H1 (cell line): Measurements from ENCODE around the gene IL1R1. TPM values are rescaled to one million over a fixed set of nuclear protein-coding genes. Genes with fewer than 3 reads are reported as not detected.

ENCODE experiments used
- CTCF ChIA-PET: fragments of 300-600 bp; sonication (Branson Sonifier 250); formaldehyde crosslinking; loops from one replicate; lab custom pipeline; 2021; ENCODE audit not compliant: partially characterized antibody; lab: Charles Lee
- POLR2A ChIA-PET: fragments of 300-600 bp; sonication (Branson Sonifier 250); formaldehyde crosslinking; loops from one replicate; lab custom pipeline; 2021; ENCODE audit warnings: inconsistent platforms; ENCODE audit not compliant: partially characterized antibody; lab: Charles Lee
- DNase-seq, 2 experiments: peaks; one replicate each; pipeline versions ENCODE4 v3.0.0 to v3.0.0-alpha.2; 2010 to 2022; ENCODE audit warnings: low spot score in 2 of 2, low read depth in 1 of 2, mixed read lengths in 1 of 2
- FAIRE-seq: peaks from 2 replicates; lab custom pipeline; 2011; peaks lifted over from hg19 to GRCh38; lab: Jason Lieb, UNC
- H2AFZ ChIP-seq: 2 replicates; pipeline ENCODE4 v1.8.1; 2012; ENCODE audit warnings: low read length, inconsistent platforms
- H2AK5ac ChIP-seq: 2 replicates; pipeline ENCODE4 v1.6.1; 2013; ENCODE audit warnings: low read depth, low read length
- H2BK120ac ChIP-seq: replicated peaks from 2 replicates; pipeline ENCODE3; 2013; ENCODE audit warnings: low read depth, low read length, inconsistent platforms
- H2BK12ac ChIP-seq: 2 replicates; pipeline ENCODE4 v1.6.1; 2013; ENCODE audit warnings: low read depth, low read length
- H2BK15ac ChIP-seq: 2 replicates; pipeline ENCODE4 v1.6.1; 2013; ENCODE audit warnings: low read length
- H2BK20ac ChIP-seq: 2 replicates; pipeline ENCODE4 v1.6.1; 2013; ENCODE audit warnings: low read length
- H2BK5ac ChIP-seq: 2 replicates; pipeline ENCODE4 v1.6.1; 2013; ENCODE audit warnings: low read depth, low read length
- H3K14ac ChIP-seq: 2 replicates; pipeline ENCODE4 v1.6.1; 2013; ENCODE audit warnings: inconsistent platforms; ENCODE audit not compliant: insufficient read length
- H3K18ac ChIP-seq: 2 replicates; pipeline ENCODE4 v1.6.1; 2013; ENCODE audit warnings: low read length; ENCODE audit errors: extremely low read depth
- H3K23ac ChIP-seq: 2 replicates; pipeline ENCODE4 v1.6.1; 2013; ENCODE audit warnings: inconsistent platforms; ENCODE audit not compliant: insufficient read length
- H3K23me2 ChIP-seq: 2 replicates; pipeline ENCODE4 v1.6.1; 2013; ENCODE audit warnings: low read depth, low read length
- H3K27ac ChIP-seq: 2 replicates; pipeline ENCODE4 v1.6.1; 2011; ENCODE audit warnings: low read depth, low read length, inconsistent platforms
- H3K27me3 ChIP-seq, 4 experiments: replicated peaks in 1 of 4; 1 replicate in 1 of 4; 2 replicates in 3 of 4; pipeline versions ENCODE4 v1.6.1 to v1.8.1; 2011 to 2013; ENCODE audit warnings: low read length in 3 of 4, mild to moderate bottlenecking in 3 of 4, inconsistent platforms in 2 of 4, mixed read lengths in 2 of 4, moderate library complexity in 1 of 4; ENCODE audit not compliant: control insufficient read depth in 3 of 4, insufficient read depth in 3 of 4; ENCODE audit errors: extremely low read depth in 1 of 4
- H3K36me3 ChIP-seq, 4 experiments: 2 replicates each; pipeline versions ENCODE4 v1.6.1 to v1.8.1; 2011 to 2013; ENCODE audit warnings: mild to moderate bottlenecking in 4 of 4, low read length in 3 of 4, moderate library complexity in 2 of 4, control low read depth in 1 of 4, inconsistent platforms in 1 of 4; ENCODE audit not compliant: insufficient read depth in 4 of 4, control insufficient read depth in 2 of 4
- H3K4ac ChIP-seq: replicated peaks from 2 replicates; pipeline ENCODE3; 2013; ENCODE audit warnings: low read length, low read depth, mixed read lengths, inconsistent platforms; ENCODE audit not compliant: insufficient read length
- H3K4me1 ChIP-seq, 4 experiments: replicated peaks in 1 of 4; 1 replicate in 1 of 4; 2 replicates in 3 of 4; pipeline versions ENCODE4 v1.6.1 to v1.8.1; 2011 to 2013; ENCODE audit warnings: low read length in 3 of 4, inconsistent platforms in 2 of 4, mixed read lengths in 1 of 4; ENCODE audit not compliant: insufficient read depth in 4 of 4, control insufficient read depth in 3 of 4
- H3K4me2 ChIP-seq, 2 experiments: 2 replicates each; pipeline versions ENCODE4 v1.6.1 to v1.8.1; 2011 to 2013; ENCODE audit warnings: low read depth in 2 of 2, low read length in 2 of 2, control low read depth in 1 of 2, inconsistent platforms in 1 of 2, mild to moderate bottlenecking in 1 of 2; ENCODE audit not compliant: insufficient read depth in 1 of 2
- H3K4me3 ChIP-seq, 4 experiments: fragments of 200-600, 300-600 bp in 1 of 4; sonication (generic), shearing (Covaris generic), sonication (Bioruptor Twin) in 1 of 4; 2 replicates each; pipeline versions ENCODE4 v1.5.1 to v1.8.1; 2011 to 2016; ENCODE audit warnings: low read length in 4 of 4, low read depth in 3 of 4, control low read depth in 2 of 4, inconsistent platforms in 2 of 4, mild to moderate bottlenecking in 2 of 4, mixed read lengths in 1 of 4, moderate library complexity in 1 of 4; ENCODE audit not compliant: insufficient read depth in 2 of 4; ENCODE audit errors: extremely low read depth in 1 of 4
- H3K56ac ChIP-seq: replicated peaks from 2 replicates; pipeline ENCODE3; 2013; ENCODE audit warnings: low read depth, mild to moderate bottlenecking, mixed read lengths, low read length, inconsistent platforms; ENCODE audit not compliant: insufficient read length
- H3K79me1 ChIP-seq: 2 replicates; pipeline ENCODE4 v1.6.1; 2013; ENCODE audit warnings: low read depth, low read length, control low read depth
- H3K79me2 ChIP-seq, 2 experiments: 2 replicates each; pipeline versions ENCODE4 v1.6.1 to v1.8.1; 2012 to 2013; ENCODE audit warnings: low read length in 2 of 2, mild to moderate bottlenecking in 2 of 2, inconsistent platforms in 1 of 2; ENCODE audit not compliant: insufficient read depth in 2 of 2, control insufficient read depth in 1 of 2
- H3K9ac ChIP-seq, 4 experiments: replicated peaks in 1 of 4; 1 replicate in 1 of 4; 2 replicates in 3 of 4; pipeline versions ENCODE4 v1.6.1 to v1.8.1; 2011 to 2013; ENCODE audit warnings: low read depth in 3 of 4, low read length in 3 of 4, control low read depth in 2 of 4, mild to moderate bottlenecking in 2 of 4, moderate library complexity in 2 of 4, inconsistent platforms in 1 of 4; ENCODE audit errors: extremely low read depth in 1 of 4
- H3K9me3 ChIP-seq, 2 experiments: 2 replicates each; pipeline versions ENCODE4 v1.6.1 to v1.8.1; 2012 to 2013; ENCODE audit warnings: mild to moderate bottlenecking in 2 of 2, moderate library complexity in 2 of 2, control low read depth in 1 of 2, inconsistent platforms in 1 of 2, low read depth in 1 of 2, low read length in 1 of 2, mixed read lengths in 1 of 2; ENCODE audit not compliant: insufficient read depth in 2 of 2
- H4K20me1 ChIP-seq, 2 experiments: replicated peaks in 1 of 2; 2 replicates each; pipeline versions ENCODE3 to v1.8.1; 2011 to 2013; ENCODE audit warnings: inconsistent platforms in 2 of 2, low read length in 2 of 2, mild to moderate bottlenecking in 1 of 2; ENCODE audit not compliant: insufficient read depth in 2 of 2, control insufficient read depth in 1 of 2
- H4K5ac ChIP-seq: 2 replicates; pipeline ENCODE4 v1.6.1; 2013; ENCODE audit warnings: low read length, low read depth, mixed read lengths, inconsistent platforms; ENCODE audit not compliant: insufficient read length
- H4K8ac ChIP-seq: 2 replicates; pipeline ENCODE4 v1.8.0; 2013; ENCODE audit warnings: mild to moderate bottlenecking, moderate library complexity, low read length, inconsistent platforms; ENCODE audit not compliant: insufficient read depth; ENCODE audit errors: extremely low read depth
- H4K91ac ChIP-seq: replicated peaks from 2 replicates; pipeline ENCODE3; 2013; ENCODE audit warnings: low read length, mixed read lengths, inconsistent platforms; ENCODE audit not compliant: insufficient read length
- BCL11A ChIP-seq, 2 experiments: IDR thresholded peaks; one replicate each; pipeline ENCODE4 v1.6.1; 2011; ENCODE audit warnings: low read depth in 2 of 2, low read length in 2 of 2, mild to moderate bottlenecking in 2 of 2
- CHD2 ChIP-seq: IDR thresholded peaks from 2 replicates; pipeline ENCODE4 v1.6.1; 2012; ENCODE audit warnings: low read length, improper control_type of control experiment
- CREB1 ChIP-seq: IDR thresholded peaks from 2 replicates; pipeline ENCODE4 v1.6.1; 2012; ENCODE audit warnings: inconsistent platforms
- GABPA ChIP-seq: IDR thresholded peaks from 2 replicates; pipeline ENCODE4 v1.6.1; 2011; ENCODE audit warnings: mild to moderate bottlenecking, low read length, moderate library complexity, borderline replicate concordance; ENCODE audit not compliant: insufficient read depth
- GTF2F1 ChIP-seq: IDR thresholded peaks from 2 replicates; pipeline ENCODE4 v1.6.1; 2012; ENCODE audit warnings: low read depth, low read length, improper control_type of control experiment, borderline replicate concordance
- JUN ChIP-seq: IDR thresholded peaks from 2 replicates; pipeline ENCODE4 v1.6.1; 2011; ENCODE audit warnings: low read depth, mild to moderate bottlenecking, improper control_type of control experiment, low read length
- NANOG ChIP-seq: IDR thresholded peaks from 2 replicates; pipeline ENCODE4 v1.6.1; 2011; ENCODE audit warnings: low read length, low read depth, mild to moderate bottlenecking, inconsistent platforms; ENCODE audit not compliant: insufficient read depth, poor library complexity, severe bottlenecking
- NRF1 ChIP-seq: IDR thresholded peaks from 2 replicates; pipeline ENCODE4 v1.6.1; 2011; ENCODE audit warnings: mild to moderate bottlenecking, low read depth, low read length, improper control_type of control experiment
- RBBP5 ChIP-seq: IDR thresholded peaks from 2 replicates; pipeline ENCODE4 v1.7.1; 2012; ENCODE audit warnings: low read depth, mild to moderate bottlenecking, inconsistent platforms, low read length, moderate library complexity, borderline replicate concordance
- RFX5 ChIP-seq: IDR thresholded peaks from 2 replicates; pipeline ENCODE4 v1.6.1; 2011; ENCODE audit warnings: low read depth, low read length, improper control_type of control experiment, borderline replicate concordance
- SP1 ChIP-seq: IDR thresholded peaks from 2 replicates; pipeline ENCODE4 v1.6.1; 2011; ENCODE audit warnings: low read depth, low read length
- SRF ChIP-seq: IDR thresholded peaks from 2 replicates; pipeline ENCODE4 v1.6.1; 2011; ENCODE audit warnings: mild to moderate bottlenecking, low read depth, low read length, moderate library complexity
- TBP ChIP-seq: IDR thresholded peaks from 2 replicates; pipeline ENCODE4 v1.6.1; 2011; ENCODE audit warnings: low read depth, low read length, improper control_type of control experiment
- WGBS, 2 experiments: shearing (Covaris generic) in 1 of 2; methylation state at CpG; one replicate each; pipeline versions ENCODE4 v1.1.6 to v1.1.7; 2013 to 2015; ENCODE audit warnings: low lambda C conversion rate in 2 of 2, mixed read lengths in 2 of 2, inconsistent platforms in 1 of 2, low coverage in 1 of 2, missing lambda C conversion rate in 1 of 2; ENCODE audit not compliant: insufficient replicate concordance in 2 of 2, insufficient coverage in 1 of 2, insufficient read length in 1 of 2; ENCODE audit errors: extremely low coverage in 1 of 2, missing lambda C conversion rate in 1 of 2; 5-methylcytosine and 5-hydroxymethylcytosine counted together
- polyA plus RNA-seq, 7 experiments: library from polyadenylated mRNA; depleted of rRNA in 3 of 7; stranded (reverse) in 5 of 7; unstranded in 2 of 7; fragments of >200 nt in 5 of 7; fragments of 200-250 nt in 2 of 7; gene quantifications; 1 replicate in 5 of 7; 2 replicates in 1 of 7; 4 replicates in 1 of 7; pipeline versions ENCODE4 v1.2.1 to v1.2.3, GENCODE V29; 2011 to 2013; ENCODE audit warnings: missing spikeins in 2 of 7, mixed read lengths in 2 of 7
- total RNA-seq: library from RNA; stranded (reverse); fragmentation: NEBNext Ultra II Directional; extraction: Animal tissue kit (Norgen Biotek cat#: 25700); gene quantifications from 2 replicates; pipeline ENCODE4 v1.2.1, GENCODE V29; 2021
- TF ChIP-seq, protein P1 (sequence below): IDR thresholded peaks from 2 replicates; pipeline ENCODE4 v1.6.1; 2011; ENCODE audit warnings: low read length, improper control_type of control experiment

Gene IL1R1
- total and polyA plus RNA-seq, 2 of the 8 experiments (the other 6 are each of a cell fraction or from before 2014, with no cell fraction given), result 0.34 to 0.47 TPM

DNA sequence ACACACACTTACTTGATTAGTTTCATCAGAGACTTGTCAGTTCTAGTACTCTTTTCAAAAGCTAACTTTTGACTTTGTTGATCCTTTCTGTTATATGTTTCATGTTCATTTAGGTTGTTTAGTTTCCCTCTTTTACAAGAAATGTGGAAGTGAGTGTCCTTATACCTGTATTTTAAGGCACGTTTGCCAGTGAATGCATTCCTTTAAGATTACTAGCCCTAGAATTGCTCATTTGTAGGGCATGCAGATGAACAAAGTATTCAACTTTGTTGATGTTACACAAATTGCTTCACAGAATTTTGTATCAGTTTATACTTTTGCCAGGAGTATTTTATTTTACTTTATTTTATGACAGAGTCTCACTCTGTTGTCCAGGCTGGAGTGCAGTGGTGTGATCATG, 50.5 kb downstream of the IL1R1 start:
- Histone ChIP-seq H3K4me1 (no peaks in the 10 kb centered on the region), H3K36me3 (no peaks in the 10 kb centered on the region), H3K56ac (no peak overlapping the region), H2AFZ (no peak overlapping the region), H2AK5ac (no peak overlapping the region), H4K91ac (no peak overlapping the region), H3K9me3 (no peaks in the 10 kb centered on the region), H3K79me1 (no peaks in the 10 kb centered on the region), H2BK5ac (no peak overlapping the region), H2BK120ac (no peak overlapping the region), H3K4ac (no peak overlapping the region), H2BK12ac (no peak overlapping the region), H3K18ac (no peak overlapping the region), H4K20me1 (no peaks in the 10 kb centered on the region), H3K27ac (no peak overlapping the region), H3K79me2 (no peaks in the 10 kb centered on the region), H3K4me2 (no peak overlapping the region), H3K4me3 (no peak overlapping the region), H2BK15ac (no peak overlapping the region), H4K8ac (no peak overlapping the region), H3K27me3 (peaks cover 0 to under 1% (median under 1%) of the 10 kb centered on the region in 4 experiments; a peak in 5 of 7 replicates), H4K5ac (no peak overlapping the region), H3K23me2 (no peaks in the 10 kb centered on the region), H2BK20ac (no peak overlapping the region), H3K14ac (no peak overlapping the region), H3K9ac (no peak overlapping the region), H3K23ac (no peak overlapping the region)
- DNase-seq (no peak), FAIRE-seq (no peak)
- CTCF ChIA-PET, result interaction anchor here (1.5 kb wide), 1 partner anchor 173 kb away, joined by 4 read pairs; no protein-coding TSS in a partner anchor
- WGBS, 2 experiments, result 88% methylated on average over 1 of the region's 1 CpG; no CpG with 5 or more reads in 1 of the 2 experiments
- POLR2A ChIA-PET, result no interaction called here
- TF ChIP-seq SP1, result no peak
- no peak for TF ChIP-seq CREB1
- TF ChIP-seq GABPA, result no peak
- TF ChIP-seq JUN, result no peak
- no peak for TF ChIP-seq RFX5
- TF ChIP-seq TBP, result no peak
- no peak for TF ChIP-seq RBBP5
- no peak for TF ChIP-seq SRF
- no peak for TF ChIP-seq GTF2F1
- TF ChIP-seq, protein P1, sequence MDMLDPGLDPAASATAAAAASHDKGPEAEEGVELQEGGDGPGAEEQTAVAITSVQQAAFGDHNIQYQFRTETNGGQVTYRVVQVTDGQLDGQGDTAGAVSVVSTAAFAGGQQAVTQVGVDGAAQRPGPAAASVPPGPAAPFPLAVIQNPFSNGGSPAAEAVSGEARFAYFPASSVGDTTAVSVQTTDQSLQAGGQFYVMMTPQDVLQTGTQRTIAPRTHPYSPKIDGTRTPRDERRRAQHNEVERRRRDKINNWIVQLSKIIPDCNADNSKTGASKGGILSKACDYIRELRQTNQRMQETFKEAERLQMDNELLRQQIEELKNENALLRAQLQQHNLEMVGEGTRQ, result no peak
- TF ChIP-seq CHD2, result no peak
- no peak for TF ChIP-seq NANOG
- no peak for TF ChIP-seq BCL11A (IDR thresholded peaks at IDR 0.05; ENCODE audit: low read depth in 2 of 2, low read length in 2 of 2)
- TF ChIP-seq NRF1, result no peak
